Stimulated activated CD8-positive, alpha-beta memory T cell treated with anti-CD3 and anti-CD28 coated beads, Interleukin-15, amount 100 ng/mL, for 48 hours (primary cell): ENCODE results near the gene GPS1.
A peak's percentile ranks its signal among the peaks of the same experiment; 100 is the strongest.

Experiments used
- DNase-seq, 2 donors: peaks; one replicate each; pipeline ENCODE4 v3.0.0-alpha.2; 2020; ENCODE audit warnings: low read depth in 2 of 2

Gene GPS1

GRCh38 chr17:82101767-82102679 is 50.3 kb downstream of the GPS1 start:
- no peak for DNase-seq

GRCh38 chr17:82103553-82104451 is 52.1 kb downstream of the GPS1 start:
- DNase-seq: no peak

- DNase-seq: no peak
Measured at GRCh38 chr17:82104797-82105416, 53.2 kb downstream of the GPS1 start.

- no peak for DNase-seq
Measured at GRCh38 chr17:82105417-82105881, 53.8 kb downstream of the GPS1 start.

GRCh38 chr17:82105882-82106687 is 54.4 kb downstream of the GPS1 start:
- DNase-seq: peak; percentile 59 to 67

GRCh38 chr17:82106688-82107305 is 55.1 kb downstream of the GPS1 start:
- no peak for DNase-seq
